Liver (tissue), 9 donors: ENCODE data around the gene JMJD1C. TPM values are rescaled to one million over a fixed set of nuclear protein-coding genes. Genes with fewer than 3 reads are reported as not detected.

Source experiments
- DNase-seq: peaks from one replicate; pipeline ENCODE4 v3.0.0-alpha.2; 2017; ENCODE audit warnings: low spot score
- H3K27ac ChIP-seq, 2 donors: one replicate each; pipeline ENCODE4 v1.7.0; 2013; ENCODE audit warnings: inconsistent platforms in 2 of 2, low read length in 2 of 2, control low read depth in 1 of 2, low read depth in 1 of 2, mild to moderate bottlenecking in 1 of 2
- H3K27me3 ChIP-seq, 4 donors: one replicate each; pipeline versions ENCODE4 v1.6.1 to v1.7.0; 2013; ENCODE audit warnings: low read length in 3 of 4, inconsistent platforms in 1 of 4, mild to moderate bottlenecking in 1 of 4, moderate library complexity in 1 of 4; ENCODE audit not compliant: control insufficient read depth in 4 of 4, insufficient read depth in 4 of 4
- H3K36me3 ChIP-seq, 4 donors: one replicate each; pipeline versions ENCODE4 v1.6.1 to v1.7.0; 2013; ENCODE audit warnings: low read length in 3 of 4, mild to moderate bottlenecking in 3 of 4, low read depth in 1 of 4, moderate library complexity in 1 of 4; ENCODE audit not compliant: control insufficient read depth in 4 of 4, insufficient read depth in 3 of 4
- H3K4me1 ChIP-seq, 4 donors: one replicate each; pipeline versions ENCODE4 v1.6.1 to v1.7.0; 2013; ENCODE audit warnings: low read length in 3 of 4, mild to moderate bottlenecking in 3 of 4, moderate library complexity in 1 of 4; ENCODE audit not compliant: control insufficient read depth in 4 of 4, insufficient read depth in 4 of 4
- H3K4me3 ChIP-seq, 3 donors: one replicate each; pipeline versions ENCODE4 v1.6.1 to v1.7.0; 2013; ENCODE audit warnings: low read length in 3 of 3, control low read depth in 1 of 3, low read depth in 1 of 3, mild to moderate bottlenecking in 1 of 3
- H3K9ac ChIP-seq, 2 donors: one replicate each; pipeline ENCODE4 v1.7.0; 2013; ENCODE audit warnings: low read length in 2 of 2, mild to moderate bottlenecking in 2 of 2, moderate library complexity in 2 of 2, control low read depth in 1 of 2, low read depth in 1 of 2
- H3K9me3 ChIP-seq, 4 donors: one replicate each; pipeline versions ENCODE4 v1.6.1 to v1.7.0; 2013; ENCODE audit warnings: low read length in 3 of 4; ENCODE audit not compliant: control insufficient read depth in 4 of 4
- EGR1 ChIP-seq, 2 donors: IDR thresholded peaks; 2 replicates each; pipeline ENCODE4 v1.6.1; 2016 to 2018; ENCODE audit warnings: antibody characterized with exemption in 2 of 2, low read depth in 2 of 2
- FOXA1 ChIP-seq: IDR thresholded peaks from 2 replicates; pipeline ENCODE4 v1.6.1; 2016; ENCODE audit warnings: antibody characterized with exemption
- FOXA2 ChIP-seq: IDR thresholded peaks from 2 replicates; pipeline ENCODE4 v1.6.1; 2016; ENCODE audit warnings: antibody characterized with exemption
- HNF4A ChIP-seq, 2 donors: conservative IDR thresholded peaks; 2 replicates each; pipeline ENCODE4 v1.6.1; 2016; ENCODE audit warnings: antibody characterized with exemption in 2 of 2, mild to moderate bottlenecking in 2 of 2
- JUND ChIP-seq, 2 donors: IDR thresholded peaks; 2 replicates each; pipeline ENCODE4 v1.6.1; 2016; ENCODE audit warnings: antibody characterized with exemption in 2 of 2
- RAD21 ChIP-seq, 2 donors: IDR thresholded peaks; 2 replicates each; pipeline ENCODE4 v1.6.1; 2016; ENCODE audit warnings: antibody characterized with exemption in 2 of 2, mild to moderate bottlenecking in 2 of 2
- SP1 ChIP-seq: IDR thresholded peaks from 2 replicates; pipeline ENCODE4 v1.6.1; 2018; ENCODE audit warnings: antibody characterized with exemption, mild to moderate bottlenecking
- YY1 ChIP-seq: IDR thresholded peaks from 2 replicates; pipeline ENCODE4 v1.6.1; 2016; ENCODE audit warnings: antibody characterized with exemption, mild to moderate bottlenecking
- WGBS: extraction: QIAGEN DNeasy Blood & Tissue Kit; methylation state at CpG from one replicate; pipeline ENCODE4 v1.1.7; 2013; 5-methylcytosine and 5-hydroxymethylcytosine counted together
- polyA plus RNA-seq, 2 donors: library from polyadenylated mRNA; stranded (reverse) in 1 of 2; unstranded in 1 of 2; fragments of 200-250 nt in 1 of 2; fragments of >200 nt in 1 of 2; fragmentation: Nextera tagmentation in 1 of 2; extraction: Ambion mirVana in 1 of 2; gene quantifications; one replicate each; pipeline versions ENCODE4 v1.2.1 to v1.2.3, GENCODE V29; 2013 to 2015
- total RNA-seq, 2 donors: library from RNA; depleted of rRNA; stranded (reverse); fragments of >200 nt; gene quantifications; one replicate each; pipeline ENCODE4 v1.2.3, GENCODE V29; 2014
- TF ChIP-seq, protein P1 (sequence below): IDR thresholded peaks from 2 replicates; pipeline ENCODE4 v1.6.1; 2016; ENCODE audit warnings: antibody characterized with exemption
- TF ChIP-seq, protein P2 (sequence below): IDR thresholded peaks from 2 replicates; pipeline ENCODE4 v1.6.1; 2016; ENCODE audit warnings: antibody characterized with exemption, mild to moderate bottlenecking
- TF ChIP-seq, protein P3 (sequence below): fragments of 150-350 bp; IDR thresholded peaks from 2 replicates; pipeline ENCODE4 v1.5.1; 2017; ENCODE audit warnings: improper control_type of control experiment, low read depth, low read length; ENCODE audit not compliant: missing input control
- TF ChIP-seq, protein P4 (sequence below): IDR thresholded peaks from 2 replicates; pipeline ENCODE4 v1.6.1; 2016; ENCODE audit warnings: antibody characterized with exemption
- donor health status: healthy.
- donor health status: healthy.
- donor health status: healthy.
- donor health status: healthy.
- donor health status: healthy.

The JMJD1C gene
- total and polyA plus RNA-seq, 4 donors: 11.0 to 93.1 (median 56.0) TPM

DNA sequence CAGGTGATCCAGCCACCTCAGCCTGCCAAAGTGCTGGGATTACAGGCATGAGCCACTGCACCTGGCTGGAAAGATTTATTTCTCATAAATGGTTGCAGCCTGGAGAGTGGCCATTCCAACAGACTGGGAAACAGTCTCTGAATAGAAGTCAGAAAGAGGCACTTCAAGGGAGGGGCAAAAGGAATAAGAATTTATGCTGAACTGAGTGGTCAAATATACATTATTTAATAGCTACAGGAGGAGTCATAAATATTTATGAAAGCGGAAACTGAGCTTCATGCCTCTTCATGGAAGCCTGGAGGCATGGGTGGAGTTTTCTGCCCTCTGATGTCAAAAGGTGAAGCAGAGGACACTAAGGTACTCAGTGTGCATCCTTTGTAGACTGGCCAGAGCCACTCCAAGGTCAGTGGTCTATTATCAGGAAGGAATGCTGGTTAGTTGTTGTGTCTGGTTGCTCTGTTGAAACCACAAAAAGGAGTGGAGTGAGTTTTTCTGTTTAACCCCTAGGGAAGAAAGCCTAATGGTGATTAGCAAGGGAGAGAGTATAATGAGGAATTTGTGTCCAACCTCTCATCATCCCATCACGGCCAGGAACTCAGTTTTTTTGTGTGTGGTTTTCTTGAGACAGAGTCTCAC, 341.9 kb downstream of the JMJD1C start:
- Histone ChIP-seq H3K4me1 (no peaks in the 10 kb centered on the region), H3K36me3 (no peaks in the 10 kb centered on the region), H3K9me3 (no peaks in the 10 kb centered on the region), H3K27me3 (no peaks in the 10 kb centered on the region), H3K9ac (no peak overlapping the region), H3K27ac (no peak overlapping the region), H3K4me3 (no peak overlapping the region)
- no peak for DNase-seq
- TF ChIP-seq YY1 (no peak), JUND (IDR thresholded peaks at IDR 0.05) (no peak), SP1 (no peak), FOXA2 (no peak), RAD21 (IDR thresholded peaks at IDR 0.05) (no peak), EGR1 (IDR thresholded peaks at IDR 0.05; ENCODE audit: low read depth in 2 of 2) (no peak)
- TF ChIP-seq, protein P1, sequence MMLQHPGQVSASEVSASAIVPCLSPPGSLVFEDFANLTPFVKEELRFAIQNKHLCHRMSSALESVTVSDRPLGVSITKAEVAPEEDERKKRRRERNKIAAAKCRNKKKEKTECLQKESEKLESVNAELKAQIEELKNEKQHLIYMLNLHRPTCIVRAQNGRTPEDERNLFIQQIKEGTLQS: no peak
- TF ChIP-seq, protein P2, sequence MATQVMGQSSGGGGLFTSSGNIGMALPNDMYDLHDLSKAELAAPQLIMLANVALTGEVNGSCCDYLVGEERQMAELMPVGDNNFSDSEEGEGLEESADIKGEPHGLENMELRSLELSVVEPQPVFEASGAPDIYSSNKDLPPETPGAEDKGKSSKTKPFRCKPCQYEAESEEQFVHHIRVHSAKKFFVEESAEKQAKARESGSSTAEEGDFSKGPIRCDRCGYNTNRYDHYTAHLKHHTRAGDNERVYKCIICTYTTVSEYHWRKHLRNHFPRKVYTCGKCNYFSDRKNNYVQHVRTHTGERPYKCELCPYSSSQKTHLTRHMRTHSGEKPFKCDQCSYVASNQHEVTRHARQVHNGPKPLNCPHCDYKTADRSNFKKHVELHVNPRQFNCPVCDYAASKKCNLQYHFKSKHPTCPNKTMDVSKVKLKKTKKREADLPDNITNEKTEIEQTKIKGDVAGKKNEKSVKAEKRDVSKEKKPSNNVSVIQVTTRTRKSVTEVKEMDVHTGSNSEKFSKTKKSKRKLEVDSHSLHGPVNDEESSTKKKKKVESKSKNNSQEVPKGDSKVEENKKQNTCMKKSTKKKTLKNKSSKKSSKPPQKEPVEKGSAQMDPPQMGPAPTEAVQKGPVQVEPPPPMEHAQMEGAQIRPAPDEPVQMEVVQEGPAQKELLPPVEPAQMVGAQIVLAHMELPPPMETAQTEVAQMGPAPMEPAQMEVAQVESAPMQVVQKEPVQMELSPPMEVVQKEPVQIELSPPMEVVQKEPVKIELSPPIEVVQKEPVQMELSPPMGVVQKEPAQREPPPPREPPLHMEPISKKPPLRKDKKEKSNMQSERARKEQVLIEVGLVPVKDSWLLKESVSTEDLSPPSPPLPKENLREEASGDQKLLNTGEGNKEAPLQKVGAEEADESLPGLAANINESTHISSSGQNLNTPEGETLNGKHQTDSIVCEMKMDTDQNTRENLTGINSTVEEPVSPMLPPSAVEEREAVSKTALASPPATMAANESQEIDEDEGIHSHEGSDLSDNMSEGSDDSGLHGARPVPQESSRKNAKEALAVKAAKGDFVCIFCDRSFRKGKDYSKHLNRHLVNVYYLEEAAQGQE: no peak
- 92% methylated on average over 2 of the region's 2 CpGs for WGBS

DNA sequence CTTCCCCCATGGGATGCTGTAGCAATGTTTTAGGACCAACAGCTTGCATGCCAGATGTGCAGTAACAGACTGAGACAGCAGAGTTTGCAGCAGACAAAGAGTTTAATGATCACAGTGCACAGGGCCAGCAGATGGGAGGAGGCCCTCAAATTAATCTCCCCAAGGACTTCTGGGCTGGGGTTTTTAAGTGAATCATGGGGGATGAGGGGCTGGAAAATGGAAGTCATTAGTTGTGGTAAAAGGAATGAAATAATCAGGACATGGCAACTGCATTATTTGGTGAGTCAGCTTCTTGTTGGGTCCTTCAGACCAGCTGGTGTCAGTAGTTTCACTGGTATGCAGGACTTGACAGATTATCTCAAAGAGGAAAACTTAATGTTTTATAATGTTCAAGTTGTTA, 345.2 kb downstream of the JMJD1C start:
- Histone ChIP-seq H3K4me3 (no peak overlapping the region), H3K4me1 (peaks cover 0 to 7% (median 0%) of the 10 kb centered on the region in 4 donors), H3K36me3 (no peaks in the 10 kb centered on the region), H3K27ac (no peak overlapping the region), H3K9ac (no peak overlapping the region), H3K27me3 (no peaks in the 10 kb centered on the region), H3K9me3 (no peaks in the 10 kb centered on the region)
- no peak for DNase-seq
- TF ChIP-seq, protein P3, sequence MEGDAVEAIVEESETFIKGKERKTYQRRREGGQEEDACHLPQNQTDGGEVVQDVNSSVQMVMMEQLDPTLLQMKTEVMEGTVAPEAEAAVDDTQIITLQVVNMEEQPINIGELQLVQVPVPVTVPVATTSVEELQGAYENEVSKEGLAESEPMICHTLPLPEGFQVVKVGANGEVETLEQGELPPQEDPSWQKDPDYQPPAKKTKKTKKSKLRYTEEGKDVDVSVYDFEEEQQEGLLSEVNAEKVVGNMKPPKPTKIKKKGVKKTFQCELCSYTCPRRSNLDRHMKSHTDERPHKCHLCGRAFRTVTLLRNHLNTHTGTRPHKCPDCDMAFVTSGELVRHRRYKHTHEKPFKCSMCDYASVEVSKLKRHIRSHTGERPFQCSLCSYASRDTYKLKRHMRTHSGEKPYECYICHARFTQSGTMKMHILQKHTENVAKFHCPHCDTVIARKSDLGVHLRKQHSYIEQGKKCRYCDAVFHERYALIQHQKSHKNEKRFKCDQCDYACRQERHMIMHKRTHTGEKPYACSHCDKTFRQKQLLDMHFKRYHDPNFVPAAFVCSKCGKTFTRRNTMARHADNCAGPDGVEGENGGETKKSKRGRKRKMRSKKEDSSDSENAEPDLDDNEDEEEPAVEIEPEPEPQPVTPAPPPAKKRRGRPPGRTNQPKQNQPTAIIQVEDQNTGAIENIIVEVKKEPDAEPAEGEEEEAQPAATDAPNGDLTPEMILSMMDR: no peak
- TF ChIP-seq, protein P4, sequence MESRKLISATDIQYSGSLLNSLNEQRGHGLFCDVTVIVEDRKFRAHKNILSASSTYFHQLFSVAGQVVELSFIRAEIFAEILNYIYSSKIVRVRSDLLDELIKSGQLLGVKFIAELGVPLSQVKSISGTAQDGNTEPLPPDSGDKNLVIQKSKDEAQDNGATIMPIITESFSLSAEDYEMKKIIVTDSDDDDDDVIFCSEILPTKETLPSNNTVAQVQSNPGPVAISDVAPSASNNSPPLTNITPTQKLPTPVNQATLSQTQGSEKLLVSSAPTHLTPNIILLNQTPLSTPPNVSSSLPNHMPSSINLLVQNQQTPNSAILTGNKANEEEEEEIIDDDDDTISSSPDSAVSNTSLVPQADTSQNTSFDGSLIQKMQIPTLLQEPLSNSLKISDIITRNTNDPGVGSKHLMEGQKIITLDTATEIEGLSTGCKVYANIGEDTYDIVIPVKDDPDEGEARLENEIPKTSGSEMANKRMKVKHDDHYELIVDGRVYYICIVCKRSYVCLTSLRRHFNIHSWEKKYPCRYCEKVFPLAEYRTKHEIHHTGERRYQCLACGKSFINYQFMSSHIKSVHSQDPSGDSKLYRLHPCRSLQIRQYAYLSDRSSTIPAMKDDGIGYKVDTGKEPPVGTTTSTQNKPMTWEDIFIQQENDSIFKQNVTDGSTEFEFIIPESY: no peak
- TF ChIP-seq, protein P1: no peak
- TF ChIP-seq FOXA1: no peak
- no peak for TF ChIP-seq HNF4A (conservative IDR thresholded peaks at IDR 0.05)
